GM18868 (cell line): ENCODE results near the gene GPBAR1.

Experiments
- ATAC-seq: cut with Tn5 transposase; IDR thresholded peaks from one replicate; pipeline ENCODE4 v1.9.1; 2021; ENCODE audit warnings: mild to moderate bottlenecking, moderate library complexity; ENCODE audit not compliant: unreplicated experiment

GPBAR1 gene

DNA sequence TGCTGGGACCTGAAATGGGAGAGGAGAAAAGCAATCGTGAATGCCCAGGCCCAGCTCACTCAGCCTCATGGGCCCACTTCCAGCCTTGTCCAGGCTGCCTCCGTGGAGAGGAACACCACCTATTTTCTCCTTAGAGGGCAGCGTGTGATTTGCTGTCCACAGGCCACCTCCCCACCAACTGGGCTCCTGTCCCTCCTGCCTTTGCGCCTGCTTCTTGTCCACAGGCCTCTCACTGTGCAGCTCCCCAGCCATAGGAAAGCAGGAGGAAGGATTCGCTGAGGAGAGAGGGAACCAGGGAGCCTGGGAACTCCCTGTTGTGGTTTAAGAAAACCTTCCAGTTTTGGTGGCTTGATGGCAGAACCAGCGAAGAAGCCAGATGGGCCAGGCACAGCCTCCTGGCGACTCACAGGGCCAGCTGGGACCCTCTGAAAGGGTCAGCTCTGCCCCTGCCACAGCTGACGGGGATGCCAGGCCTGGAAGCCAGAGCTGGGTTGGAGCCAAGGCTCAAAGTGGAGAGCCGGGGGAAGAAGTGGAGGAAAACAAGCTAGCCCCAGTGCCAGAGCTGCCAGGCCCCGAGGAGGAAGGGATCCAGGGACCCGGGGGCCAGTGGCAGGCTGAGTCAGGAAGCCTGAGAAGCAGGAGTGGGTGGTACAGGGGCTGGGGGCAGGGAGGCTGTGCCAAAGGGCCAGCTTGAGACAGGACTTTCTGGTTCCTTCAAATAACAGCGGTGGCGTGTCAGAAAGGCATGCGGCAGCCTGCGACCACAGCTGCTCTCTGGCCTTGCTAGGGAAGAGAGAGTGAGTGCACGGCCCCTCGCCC is 21.6 kb downstream of the GPBAR1 start:
- no peak for ATAC-seq

DNA sequence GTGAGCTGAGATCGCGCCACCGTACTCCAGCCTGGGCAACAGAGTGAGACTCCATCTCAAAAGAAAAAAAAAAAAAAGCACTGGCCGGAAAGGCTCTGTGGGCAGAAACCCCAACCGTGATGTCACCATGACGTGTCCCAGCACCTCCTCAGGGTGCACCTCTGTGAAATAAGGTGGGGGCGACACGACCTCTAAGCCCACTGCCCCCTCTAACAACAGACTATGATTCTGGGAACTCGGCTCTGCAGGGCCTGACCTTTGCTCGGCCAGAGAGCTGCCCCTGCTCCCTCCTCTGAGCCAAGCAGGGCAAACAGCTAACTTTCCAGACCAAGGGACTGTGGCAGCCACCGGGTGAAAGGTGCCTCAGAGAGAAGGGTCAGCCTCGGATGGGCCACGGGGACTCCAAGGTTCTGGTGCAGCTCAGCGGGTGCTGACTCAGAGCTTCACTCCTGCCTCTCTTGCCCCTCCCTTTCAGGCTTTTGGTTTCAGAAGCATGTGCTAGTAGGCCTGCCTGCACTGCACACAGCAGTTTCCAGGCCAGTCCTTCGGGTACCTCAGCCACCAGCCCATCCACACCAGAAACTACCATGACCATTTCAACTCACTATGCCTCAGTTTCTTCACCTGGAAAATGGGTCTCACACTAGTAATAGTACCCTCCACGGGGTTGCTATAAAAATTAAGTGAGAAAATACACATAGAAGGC is 23.4 kb downstream of the GPBAR1 start:
- ATAC-seq: no peak

DNA sequence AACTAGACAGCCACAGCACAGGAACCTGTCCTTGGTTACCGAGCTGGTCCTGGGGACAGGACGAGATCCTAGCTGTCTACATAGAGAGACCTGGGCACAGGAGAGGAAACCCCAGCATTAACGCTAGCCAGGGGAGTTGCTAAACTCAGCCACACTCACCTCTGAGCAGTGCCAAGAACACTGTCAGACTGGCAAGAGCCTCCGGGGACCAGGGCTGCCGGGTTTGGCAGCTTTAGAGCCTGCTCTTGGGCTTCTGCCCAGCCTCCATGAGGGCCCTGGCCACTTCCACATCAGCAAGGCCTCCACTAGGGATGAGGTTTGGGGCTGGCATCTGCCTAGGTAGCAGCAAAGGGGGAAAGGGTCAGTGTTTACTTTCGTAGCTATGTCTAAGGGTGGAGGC is 24.8 kb downstream of the GPBAR1 start:
- no peak for ATAC-seq

DNA sequence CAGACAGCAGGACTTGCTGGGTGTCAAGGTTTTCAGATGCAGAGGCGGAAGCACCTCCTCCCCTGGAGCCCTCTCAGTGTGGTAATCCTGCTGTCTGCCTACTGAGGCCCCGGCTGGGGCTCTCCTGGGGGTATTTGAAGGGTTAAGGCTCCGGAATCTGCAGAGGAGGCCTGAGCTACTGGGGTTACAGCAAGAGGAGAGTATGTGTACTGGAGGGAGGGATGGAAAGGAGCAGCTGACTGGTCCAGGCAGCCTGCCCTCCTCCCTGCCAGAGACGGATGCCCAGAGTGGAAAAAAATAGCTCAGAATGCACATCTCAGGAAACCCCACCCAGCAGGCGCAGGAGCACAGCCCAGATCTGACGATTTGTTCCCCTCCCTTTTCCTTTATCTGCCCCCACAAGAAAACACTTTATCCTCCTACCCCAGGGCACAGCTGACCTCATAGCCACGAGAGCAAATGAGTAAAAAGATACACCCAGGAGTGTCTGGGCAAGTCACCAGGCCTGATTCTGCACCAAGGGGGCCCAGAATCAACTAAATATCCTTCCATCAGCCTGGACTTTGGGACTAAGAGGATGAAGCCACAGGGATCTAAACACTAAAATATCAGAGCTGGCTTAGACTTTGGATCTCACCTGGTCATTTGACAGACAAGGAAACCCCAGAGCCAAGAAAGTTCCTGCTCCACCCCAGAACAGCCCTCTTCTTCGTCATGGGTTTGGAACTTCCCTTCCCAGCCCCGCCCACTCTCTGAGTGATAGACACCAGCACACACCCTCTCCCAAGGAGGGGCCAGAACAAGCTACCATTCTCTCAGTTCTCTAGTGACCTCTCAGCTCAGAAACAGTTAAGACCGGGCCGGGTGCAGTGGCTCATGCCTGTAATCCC is 26.0 kb downstream of the GPBAR1 start:
- ATAC-seq: peak; percentile 68

DNA sequence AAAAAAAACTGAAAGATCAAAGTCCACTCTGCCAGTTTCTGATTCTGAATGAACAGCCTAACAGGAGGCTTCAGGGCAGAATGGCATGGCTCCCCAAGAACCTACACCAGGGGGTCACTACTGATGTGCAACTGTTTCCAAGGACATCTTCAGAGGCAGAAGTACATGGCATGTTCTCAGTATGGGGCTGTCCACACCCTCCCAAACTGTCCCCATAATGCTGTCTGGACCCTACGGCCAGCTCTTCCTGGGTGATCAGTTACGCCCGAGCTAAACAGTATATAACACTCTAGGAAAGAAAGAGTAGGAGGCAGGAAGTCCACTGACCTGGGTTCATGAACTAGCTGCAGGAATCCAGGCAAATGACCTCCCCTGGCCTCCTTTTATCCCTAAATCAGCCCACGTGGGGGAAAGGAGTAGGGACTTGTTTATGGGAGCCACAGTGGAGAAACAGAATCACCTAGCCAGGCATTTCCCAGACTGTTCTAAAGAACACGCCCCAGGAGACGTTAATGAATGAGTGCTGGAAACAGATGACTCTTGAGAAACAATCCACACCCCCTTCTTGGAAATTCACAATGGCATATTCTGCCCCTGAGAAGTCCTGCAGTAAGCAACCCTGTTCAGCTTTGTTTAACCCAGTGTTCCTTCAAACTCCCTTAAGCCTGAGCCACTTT is 29.0 kb downstream of the GPBAR1 start:
- ATAC-seq: no peak

DNA sequence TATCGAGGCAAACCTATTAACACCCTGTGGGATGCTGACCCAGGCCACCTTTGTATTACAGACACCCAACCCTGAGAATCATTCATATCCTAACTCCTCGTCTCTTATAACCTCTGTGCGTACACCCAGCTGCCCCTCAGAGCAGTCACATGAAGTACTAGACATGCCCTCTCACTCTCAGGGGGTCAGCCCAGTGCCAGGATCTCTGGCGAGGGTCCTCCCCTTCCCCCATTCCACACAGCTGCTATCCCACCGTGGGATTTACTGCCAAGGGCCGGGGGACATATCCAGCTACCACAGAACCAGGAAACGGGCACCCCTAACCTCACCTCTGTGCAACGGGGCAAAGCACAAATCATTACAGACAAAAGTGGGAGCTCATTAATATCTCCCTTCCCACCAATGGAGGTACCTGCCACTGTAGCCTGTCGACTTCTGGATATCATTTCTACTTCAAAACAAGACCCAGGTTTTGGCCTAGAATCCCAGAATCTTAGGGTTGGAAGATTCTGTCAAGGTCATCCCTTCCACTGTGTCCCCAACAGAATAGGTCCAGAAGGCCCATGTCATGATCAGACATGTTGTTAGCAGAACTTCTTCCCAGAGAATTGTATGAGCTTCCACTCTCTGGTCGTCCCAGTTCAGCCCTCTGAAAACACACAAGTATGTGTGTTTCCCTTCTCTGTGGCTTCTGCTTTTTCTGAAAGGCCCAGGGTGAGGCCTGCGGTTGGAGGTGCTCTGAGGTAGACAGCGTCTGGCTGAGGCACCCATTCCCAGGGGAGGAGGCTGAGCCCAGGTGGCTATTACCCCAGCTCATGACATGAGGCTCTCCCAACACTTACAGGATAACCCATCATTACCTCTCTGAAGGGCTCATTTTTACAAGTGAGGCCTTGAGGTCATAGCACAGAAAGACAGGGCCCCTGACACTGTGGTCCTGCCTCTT is 29.8 kb downstream of the GPBAR1 start:
- ATAC-seq: peak; percentile 59

DNA sequence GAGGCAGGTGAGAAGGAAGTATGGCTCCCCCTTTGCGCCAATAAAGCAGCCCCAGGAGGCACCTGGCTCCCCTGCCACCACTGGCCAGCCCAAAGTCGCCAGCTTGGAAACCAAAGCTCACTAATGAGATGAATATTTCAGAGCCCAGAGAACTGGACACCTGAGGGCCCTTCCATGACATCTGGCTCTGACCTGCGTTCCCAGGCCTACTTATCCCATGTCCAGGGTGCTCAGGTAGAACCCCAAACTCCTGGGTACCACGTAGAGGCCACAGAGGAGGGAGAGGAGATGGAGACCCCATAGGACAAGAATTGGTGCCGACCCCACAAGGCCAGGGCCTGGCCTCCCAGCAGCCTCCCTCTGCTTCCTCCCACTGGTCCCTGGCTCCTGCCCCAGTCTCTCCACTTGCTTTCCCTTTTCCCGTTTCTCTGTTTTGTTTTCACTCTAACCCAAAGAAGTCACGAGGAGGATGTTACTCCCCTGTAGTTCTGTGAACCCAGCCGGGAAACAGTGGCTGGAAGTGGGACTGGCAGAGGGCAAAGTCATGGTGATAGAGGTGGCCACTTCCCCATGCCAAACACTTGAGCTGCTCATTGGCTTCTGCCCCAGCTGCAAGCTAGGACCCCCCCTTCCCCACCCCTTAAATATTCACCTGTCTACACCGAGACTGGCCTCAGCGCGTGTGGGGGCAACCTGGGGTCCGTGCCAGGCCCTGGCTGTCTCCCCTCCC is 30.7 kb downstream of the GPBAR1 start:
- no peak for ATAC-seq

DNA sequence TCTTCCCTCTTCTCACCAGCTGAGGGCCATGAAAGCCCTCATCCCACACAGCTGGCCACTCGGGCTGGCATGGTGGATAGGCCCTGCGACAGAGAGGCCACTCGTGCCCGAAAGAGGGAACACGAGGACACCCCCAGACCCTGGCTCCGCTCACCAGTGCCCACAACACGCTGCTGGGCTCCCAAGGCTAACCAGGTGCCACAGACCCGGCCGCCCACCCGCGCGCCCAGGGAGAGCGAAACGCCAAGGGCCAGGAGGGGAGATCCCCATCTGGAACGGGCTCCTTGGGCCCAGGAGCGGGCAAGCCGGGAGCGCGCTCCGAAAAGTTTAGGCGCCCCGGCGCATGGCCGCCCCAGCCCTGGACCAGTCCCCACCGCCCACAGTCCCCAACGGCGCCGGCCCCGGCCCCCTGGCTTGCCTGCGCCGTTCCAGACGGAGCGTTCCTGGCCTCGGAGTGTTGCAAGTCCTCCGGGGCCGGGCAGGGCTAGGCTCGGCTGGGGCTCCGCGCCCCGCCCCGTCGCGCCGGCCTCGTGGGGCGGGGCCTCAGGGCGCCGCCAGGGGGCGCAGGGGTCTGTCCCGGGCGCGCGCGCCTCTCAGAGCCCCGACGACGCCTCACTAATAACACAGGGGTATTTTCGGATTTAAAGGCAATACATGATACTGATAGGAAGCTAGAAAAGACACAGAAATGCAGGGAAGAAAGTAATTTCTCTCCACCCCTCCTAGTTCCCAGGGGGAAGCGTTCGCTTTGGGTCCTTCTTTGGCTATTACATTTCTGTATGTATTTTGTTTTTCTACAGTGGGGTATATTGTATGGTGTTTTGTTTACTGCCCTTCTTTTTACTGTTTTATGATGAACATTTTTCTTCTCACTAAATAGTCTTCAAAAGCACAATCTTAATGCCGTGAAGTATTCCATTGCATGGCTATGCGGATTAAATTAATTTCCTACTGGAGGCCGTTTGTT is 31.5 kb downstream of the GPBAR1 start, which contains the start of gene TMBIM1:
TSS of gene TMBIM1 (minus strand) at position 456 of the 967 bp plus-strand sequence. CDS start 10,362 bp downstream, outside the sequence.
- ATAC-seq: peak; percentile 75

DNA sequence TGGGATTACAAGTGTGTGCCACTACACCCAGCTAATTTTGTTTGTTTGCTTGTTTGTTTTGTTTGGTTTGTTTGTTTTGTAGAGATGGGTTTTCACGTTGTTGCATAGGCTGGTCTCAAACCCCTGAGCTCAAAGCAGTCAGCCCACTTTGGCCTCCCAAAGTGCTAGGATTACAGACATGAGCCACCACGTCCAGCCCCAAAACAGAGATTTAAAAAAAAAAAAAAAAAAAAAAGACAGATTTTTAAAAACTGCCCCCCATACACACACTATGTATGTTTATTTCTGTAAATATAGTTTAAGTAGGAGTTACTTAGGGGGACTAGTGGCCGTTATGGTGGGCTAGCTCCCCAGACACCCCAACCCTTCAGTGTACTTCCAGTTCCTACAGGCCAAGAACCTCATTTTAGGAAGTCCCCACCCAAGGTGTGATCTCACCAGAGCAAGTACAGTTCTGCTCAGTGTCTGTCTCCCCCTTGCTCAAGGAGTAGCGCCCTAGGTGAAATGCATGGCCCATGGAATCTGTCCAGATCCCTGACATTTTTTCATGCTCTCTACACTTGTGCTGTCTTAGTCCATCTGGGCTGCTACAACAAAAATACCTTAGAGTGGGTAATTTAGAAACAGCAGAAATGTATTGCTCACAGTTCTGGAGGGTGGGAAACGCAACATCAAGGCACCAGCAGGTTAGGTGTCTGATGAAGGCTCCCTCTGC is 33.1 kb downstream of the GPBAR1 start:
- no peak for ATAC-seq

DNA sequence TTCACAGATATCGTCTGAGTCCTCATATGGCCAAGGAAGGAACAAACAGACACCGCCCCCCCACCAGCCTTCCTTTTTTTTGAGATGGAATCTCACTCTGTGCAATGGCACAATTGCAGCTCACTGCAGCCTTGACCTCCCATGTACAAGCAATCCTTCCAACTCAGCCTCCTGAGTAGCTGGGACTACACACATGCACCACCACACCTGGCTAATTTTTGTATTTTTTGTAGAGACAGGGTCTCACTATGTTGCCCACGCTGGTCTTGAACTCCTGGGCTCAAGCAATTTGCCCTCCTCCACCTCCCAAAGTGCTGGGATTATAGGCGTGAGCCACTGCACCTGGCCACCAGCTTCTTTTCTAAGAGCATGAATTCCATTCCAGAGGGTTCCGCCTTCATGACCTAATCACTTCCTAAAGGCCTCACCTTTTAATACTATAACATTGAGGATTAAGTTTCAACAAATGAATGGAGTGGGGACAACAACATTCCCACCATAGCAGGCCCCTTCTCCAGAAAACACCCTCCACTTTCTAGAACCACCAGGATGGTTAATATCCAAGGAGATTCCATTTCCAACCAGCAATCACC is 33.7 kb downstream of the GPBAR1 start:
- no peak for ATAC-seq

DNA sequence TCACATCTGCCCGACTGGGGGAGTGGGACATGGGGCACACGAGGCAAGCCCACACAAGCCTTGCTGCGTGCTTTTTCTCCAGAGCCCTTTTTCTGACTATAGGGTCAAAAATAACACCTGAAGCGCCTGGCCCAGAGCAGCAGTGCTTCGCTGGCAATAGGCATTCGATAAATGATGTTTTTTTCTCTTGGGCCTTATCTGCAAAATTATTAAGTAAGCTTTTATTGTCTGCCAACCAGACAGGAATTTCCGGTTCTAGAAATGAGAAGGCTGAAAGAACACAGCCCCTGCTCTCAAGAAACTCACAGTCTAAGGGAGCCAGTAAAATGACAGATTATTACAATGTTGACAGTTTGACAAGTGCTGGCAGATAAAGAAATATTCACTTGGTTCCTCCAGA is 34.2 kb downstream of the GPBAR1 start:
- no peak for ATAC-seq

DNA sequence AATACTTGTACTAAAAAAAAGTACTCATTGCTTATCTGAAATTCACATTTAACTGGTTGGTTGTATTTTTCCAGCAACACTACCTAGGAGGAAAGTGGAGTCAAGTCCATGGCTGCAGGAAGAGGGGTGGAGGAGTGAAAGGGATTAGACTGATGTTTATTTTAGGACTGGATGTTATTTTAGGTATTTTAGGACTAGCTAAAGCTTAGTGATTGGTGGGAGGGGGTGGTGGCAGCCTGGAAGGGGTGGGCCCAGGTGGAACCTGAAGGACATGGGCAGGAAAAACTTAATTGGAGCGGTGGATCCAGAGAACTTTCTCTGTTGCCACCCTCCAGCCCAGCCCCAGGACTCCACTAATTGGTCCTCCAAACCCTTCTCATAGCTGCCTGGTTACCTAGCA is 35.4 kb downstream of the GPBAR1 start:
- ATAC-seq: no peak

DNA sequence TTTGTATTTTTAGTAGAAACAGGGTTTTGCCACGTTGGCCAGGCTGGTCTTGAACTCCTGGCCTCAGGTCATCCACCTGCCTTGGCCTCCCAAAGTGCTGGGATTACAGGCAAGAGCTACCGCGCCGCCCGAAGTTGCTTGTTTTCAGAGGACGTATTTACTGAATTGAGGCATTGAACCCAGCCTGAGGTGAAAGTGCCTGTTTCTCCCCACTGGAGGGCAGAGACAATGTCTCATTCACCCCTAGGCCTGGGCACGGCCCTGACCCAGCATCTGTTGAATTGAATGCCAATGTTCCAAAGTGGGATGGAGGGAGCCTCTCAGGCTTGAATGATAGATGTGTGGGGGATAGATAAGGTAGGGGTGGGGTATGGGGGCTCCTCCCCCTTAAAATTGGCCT is 36.0 kb downstream of the GPBAR1 start:
- no peak for ATAC-seq

DNA sequence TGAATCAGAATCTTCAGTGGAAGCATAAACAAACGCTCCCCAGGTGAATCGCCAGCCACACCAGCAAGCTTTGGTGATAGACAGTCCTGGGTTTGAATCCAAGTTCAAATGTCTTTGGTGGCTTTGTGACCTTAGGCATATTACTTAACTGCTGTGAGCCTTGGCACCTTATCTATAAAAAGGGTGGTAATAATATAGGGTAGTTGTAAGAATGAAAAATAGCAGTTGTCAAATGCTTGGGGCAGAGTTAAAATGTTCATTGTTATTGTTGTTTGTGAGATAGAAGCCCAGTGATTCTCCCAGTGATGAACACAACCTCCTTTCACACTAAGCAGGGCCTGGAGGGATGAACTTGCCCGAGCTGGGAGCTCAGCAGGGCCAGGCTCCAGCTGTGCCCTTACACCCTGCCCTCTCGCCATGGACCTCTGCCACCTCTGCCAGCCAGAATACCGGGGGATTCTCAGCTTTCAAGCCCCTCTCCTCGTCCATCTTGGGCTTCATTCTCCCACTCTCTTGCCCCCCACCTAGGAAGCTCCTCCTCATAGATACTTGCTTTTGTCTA is 37.6 kb downstream of the GPBAR1 start:
- ATAC-seq: no peak

DNA sequence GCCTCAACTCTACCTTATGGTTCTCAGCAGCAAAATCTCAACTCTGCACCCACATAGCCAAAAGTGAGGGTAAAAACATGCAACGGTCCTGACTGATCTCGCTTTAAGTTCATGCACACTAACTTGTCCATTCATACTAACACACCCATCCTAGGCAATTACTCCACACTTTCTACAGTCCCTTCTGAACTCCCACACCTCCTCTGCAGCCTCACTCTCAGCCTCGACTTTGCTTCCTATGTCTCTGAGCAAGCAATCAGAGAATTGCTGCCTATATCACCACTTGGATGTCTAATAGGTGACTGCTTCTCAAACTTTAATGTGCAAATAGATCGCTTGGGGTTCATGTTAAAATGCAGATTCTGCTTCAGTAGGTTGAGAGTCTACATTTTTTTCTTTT is 39.3 kb downstream of the GPBAR1 start:
- no peak for ATAC-seq

DNA sequence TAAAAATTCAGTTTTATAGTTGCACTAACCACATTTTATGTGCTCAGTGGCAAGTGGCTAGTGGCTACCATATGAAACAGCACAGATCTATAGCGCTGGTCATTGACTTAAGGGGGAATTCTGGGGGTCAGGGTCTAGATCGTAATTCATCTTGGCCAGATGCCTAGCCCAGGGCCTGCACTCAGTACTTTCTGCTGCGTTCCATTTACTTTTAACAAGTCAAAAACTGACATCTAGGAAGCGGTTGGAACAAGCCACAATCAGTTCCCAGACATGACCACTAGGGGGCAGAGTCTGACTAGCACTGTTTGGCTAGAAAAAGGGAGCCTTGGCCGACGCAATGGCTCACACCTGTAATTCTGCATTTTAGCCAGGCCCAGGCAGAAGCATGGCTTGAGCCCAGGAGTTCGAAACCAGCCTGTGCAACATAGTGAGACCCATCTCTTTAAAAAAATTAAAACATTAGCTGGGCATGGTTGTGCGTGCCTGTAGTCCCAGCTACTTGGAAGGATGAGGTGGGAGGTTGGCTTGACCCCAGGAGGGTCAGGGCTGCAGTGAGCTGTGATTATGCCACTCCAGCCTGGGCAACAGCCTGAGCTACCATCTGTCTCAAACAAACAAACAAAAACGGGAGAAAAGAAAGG is 40.5 kb downstream of the GPBAR1 start:
- ATAC-seq: peak; percentile 78
